Stimulated activated CD8-positive, alpha-beta memory T cell treated with anti-CD3 and anti-CD28 coated beads, Interleukin-7, amount 100 ng/mL, for 48 hours (primary cell): Measurements from ENCODE around the gene OR10D3.
"Not testable (repeated sequence)": the region's sequence is repeated elsewhere in the genome, so short reads cannot be mapped to it uniquely, and the experiment has no call there.

ENCODE experiments used
- DNase-seq, 2 donors: peaks; one replicate each; pipeline ENCODE4 v3.0.0-alpha.2; 2020; ENCODE audit warnings: low read depth in 1 of 2; ENCODE audit errors: extremely low read depth in 1 of 2

OR10D3 gene

DNA sequence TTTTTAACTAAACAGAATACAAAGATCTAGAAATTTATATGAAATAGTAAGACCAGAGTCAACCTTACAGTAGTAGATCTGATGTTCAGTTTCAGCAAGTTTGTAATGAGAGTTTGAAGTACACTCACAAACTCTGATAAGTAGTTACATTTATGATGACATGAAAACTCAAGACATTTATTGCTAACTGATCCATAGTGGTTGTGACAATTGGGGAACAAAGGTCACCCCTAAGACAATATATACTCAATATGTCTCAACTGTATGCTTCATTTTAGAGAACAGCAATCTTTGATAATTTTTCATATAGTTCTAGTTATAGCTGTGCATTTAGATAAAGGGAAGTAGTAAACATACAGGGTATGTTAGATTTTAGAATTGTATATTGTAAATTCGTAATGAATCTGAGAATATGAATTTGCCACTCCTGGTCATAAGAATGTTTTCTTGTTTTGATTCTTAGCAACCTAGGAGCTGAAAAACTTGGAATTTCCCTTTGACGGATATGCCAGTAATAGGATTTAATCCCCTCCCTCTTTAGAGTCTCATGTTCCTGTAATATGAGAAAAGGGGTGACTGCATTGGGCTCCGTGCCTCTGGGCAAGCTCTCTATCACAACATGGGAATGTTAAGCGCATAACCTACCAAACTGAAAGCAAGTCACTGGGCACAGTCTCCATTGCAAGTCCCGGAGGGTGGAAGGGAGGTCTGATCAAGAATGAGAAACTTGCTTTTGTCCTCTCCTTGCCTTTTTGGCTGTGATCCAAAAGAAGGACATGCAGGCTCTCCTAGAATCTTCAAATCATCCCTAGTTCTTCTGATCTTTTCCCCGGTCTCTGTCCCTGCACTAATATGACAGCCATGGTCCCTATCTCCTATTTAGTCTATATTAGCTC, 11.4 kb downstream of the OR10D3 start:
- DNase-seq: no peak

DNA sequence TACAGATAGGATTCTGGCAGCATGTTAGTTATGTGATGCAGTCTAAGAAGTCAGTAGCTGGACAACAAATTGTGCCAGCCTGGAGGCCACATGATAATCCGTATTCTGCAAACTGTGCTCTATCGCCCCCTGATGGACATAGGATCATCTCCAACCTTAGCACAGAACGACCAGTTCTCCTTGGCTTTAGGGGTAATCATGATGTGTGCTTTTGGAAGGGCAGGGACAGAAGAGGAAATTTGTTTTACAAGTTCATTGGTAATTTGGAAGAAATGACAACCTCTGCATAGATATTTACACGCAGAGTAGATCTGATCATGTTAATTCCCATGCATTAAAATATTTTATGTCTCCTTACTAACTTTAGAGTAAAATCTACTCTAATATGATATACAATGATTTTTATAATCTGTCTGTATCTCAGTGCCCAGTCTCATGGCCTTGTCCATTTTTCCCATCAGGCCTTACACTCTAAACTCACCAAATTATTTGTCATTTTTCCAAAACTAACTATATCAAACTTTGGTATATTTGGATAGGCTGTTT, 12.1 kb downstream of the OR10D3 start:
- DNase-seq: peak in 1 of 2 donors; percentile 9

DNA sequence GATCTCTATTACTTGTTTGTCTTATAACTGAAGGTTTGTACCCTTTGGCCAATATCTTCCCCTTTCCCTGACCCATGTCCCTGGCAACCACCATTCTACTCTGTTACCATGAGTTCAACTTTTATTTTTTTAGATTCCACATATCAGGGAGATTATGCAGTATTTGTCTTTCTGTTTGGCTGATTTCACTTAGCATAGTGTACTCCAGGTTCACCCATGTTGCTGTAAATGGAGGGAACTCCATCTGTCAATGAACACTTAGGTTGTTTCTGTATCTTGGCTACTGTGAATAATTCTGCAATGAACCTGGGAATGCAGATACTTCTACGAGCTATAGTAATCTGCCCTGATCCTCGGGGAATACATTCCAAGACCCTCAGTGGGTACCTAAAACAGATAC, 14.9 kb downstream of the OR10D3 start:
- DNase-seq: no peak

DNA sequence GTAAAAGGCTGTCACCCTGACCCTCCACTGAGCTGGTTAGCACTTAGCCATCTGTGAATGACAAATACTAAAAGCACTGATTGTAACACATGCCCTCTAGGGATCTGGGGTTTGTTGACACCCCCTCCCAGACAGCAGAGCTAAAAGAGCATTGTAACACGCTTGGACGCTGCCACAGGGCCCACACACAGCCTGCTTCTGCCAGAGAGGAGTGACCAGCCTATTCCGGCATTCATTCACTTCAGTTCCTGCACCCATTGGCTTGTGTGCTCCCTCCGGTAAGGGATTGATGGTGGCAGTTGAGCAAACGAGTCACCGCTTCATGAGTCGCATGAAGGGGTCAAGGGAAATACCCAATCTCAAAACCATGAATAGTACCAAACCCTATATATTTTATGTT, 15.8 kb downstream of the OR10D3 start:
- DNase-seq: no peak

DNA sequence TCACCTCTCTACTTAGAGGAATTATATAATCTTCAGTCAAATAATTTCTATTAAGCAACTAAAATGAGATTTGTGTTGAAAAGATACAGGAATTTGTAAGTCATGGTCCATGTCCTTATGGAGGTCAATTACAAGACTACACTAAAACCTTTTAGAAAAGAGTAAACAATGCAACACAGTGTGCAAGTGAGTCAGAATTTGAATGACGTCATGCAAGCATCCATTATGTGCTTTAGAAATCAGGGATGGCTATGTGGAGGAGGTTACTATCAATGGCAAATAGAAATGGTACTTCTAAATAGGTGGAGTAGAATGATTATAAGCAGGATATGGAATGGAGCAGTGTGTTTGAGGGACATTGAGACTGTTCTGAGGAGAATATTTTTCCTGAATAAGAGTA, 16.6 kb downstream of the OR10D3 start:
- DNase-seq: no peak

DNA sequence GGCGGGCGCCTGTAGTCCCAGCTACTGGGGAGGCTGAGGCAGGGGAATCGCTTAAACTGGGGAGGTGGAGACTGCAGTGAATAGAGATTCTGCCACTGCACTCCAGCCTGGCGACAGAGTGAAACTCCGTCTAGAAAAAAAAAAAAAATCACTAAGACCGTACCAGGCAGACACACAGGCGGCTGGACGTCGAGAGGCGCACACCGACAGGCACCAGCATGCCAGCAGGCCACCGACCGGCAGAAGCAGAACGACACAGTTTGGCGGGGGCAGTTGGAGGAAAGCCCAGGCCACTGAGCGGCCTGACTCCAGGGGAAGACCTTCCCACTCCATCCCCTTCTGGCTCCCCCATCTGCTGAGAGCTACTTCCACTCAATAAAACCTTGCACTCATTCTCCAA, 17.5 kb downstream of the OR10D3 start:
- no peak for DNase-seq

DNA sequence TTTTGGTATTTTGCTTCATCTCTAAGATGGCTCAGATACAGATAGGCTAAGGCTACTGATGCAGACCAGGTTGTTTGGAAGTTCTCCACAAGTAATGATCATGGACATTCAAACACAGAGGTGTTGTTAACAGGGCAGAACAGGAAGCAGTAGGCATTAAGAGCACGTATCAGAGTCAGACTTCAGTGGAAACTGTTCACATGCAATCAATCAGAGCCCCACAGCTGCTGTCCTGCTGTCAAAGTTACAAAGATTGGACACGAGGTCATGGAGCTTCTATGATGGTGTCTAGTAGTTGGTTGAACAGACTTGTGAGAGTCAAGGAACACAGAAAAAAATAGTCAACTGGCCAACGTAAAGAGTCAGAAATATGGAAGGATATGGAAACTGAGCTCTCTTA, 19.8 kb downstream of the OR10D3 start:
- no peak for DNase-seq

DNA sequence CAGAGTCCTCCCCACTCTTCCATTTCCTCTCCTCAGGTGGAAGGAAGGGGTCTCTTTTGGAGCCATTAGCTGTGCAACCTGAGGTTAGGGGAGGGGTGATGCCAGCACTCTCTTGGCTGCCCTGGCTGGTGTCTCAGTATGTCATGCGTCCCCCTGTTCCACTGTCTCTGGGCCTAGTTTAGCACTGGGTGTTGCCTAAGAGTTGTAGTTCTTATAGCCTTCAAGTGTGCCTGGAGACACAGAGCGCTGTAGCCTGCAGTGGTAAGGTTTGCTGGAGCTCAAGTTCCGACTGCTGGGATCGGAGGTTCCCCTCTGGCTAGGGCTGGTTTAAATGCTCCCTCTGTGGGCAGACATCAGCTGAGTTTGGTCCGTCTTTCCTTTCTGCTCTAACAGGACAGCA, 20.9 kb downstream of the OR10D3 start:
- no peak for DNase-seq

DNA sequence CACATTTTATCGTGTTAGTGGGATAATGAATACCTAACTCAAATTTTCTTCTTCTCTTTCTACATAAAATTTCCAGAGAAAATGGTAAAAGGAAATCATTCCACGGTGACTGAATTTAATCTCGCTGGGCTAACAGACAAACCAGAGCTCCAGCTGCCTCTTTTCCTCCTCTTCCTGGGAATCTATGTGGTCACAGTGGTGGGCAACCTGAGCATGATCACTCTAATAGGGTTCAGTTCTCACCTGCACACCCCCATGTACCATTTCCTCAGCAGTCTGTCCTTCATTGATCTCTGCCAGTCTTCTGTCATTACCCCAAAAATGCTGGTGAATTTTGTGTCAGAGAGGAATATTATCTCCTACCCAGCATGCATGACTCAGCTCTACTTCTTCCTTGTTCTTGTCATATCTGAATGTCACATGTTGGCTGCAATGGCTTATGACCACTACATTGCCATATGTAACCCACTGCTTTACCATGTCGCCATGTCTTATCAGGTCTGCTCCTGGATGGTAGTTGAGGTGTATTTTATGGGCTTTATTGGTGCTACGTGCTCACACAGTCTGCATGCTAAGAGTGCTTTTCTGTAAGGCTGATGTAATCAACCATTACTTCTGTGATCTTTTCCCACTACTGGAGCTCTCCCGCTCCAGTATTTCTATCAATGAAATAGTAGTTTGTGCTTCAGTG, 24.1 kb downstream of the OR10D3 start:
- DNase-seq: no peak

DNA sequence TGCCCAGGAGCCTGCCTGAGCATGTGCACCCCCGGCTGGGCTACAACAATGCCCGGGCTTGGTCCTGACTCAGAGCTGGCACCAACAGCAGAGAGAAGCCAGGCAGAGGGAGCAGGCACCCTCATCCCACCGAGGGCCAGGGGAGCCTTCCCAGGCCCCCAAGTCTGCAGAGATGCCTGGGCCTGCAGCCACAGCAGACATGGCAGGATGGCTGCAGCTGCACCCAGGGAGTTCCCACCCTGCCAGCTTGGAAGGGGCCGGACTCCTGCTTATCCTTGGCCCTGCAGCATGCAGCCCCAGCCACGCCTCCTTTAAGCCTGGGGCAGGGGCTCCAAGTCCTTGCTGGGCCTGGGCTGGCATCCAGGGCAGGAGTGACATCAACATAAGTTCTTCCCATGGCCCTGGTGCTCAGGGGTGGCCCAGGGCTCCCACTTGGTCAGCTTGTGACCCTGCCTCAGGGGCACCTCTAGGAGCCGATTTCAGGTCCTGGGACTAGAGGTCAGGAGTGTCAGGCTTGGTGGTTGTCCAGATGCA, 26.7 kb downstream of the OR10D3 start:
- no peak for DNase-seq

DNA sequence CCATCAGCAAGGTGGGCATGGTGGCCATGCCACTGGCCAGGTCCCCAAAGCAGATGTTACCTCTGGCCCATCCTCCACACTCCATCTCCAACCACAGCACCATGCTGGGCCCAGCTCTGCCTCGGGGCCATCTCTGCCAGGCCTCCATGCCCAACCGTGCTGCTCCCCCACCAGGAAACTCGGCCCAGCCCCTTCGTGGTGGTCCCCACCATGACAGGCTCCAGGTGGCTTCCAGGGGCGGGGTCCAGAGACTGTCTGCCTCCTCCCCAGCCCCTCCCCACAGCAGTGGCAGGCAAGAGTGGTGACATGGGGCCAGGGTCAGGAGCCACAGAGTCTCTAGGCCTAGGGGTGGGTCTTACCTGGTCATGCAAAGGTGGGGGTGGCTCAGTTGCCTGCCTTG, 27.3 kb downstream of the OR10D3 start:
- DNase-seq: no peak

DNA sequence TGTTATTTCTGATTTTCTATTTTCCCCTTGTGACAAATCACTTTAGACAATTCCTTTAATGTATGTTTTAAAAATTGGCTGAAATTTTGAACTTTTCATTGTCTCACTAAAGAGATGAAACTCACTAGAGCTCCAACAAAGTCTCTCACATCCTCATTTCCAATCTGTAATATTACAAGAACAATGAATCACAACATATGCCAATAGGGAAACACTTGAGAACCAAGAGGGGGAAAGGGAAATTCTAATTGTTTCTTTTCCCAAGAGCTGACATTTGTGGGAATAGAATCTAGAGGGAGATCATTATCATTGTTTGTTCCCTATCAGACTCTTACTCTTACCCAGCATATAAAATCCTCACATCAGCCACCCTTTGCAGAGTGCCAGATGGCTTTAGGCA, 28.2 kb downstream of the OR10D3 start:
- no peak for DNase-seq

DNA sequence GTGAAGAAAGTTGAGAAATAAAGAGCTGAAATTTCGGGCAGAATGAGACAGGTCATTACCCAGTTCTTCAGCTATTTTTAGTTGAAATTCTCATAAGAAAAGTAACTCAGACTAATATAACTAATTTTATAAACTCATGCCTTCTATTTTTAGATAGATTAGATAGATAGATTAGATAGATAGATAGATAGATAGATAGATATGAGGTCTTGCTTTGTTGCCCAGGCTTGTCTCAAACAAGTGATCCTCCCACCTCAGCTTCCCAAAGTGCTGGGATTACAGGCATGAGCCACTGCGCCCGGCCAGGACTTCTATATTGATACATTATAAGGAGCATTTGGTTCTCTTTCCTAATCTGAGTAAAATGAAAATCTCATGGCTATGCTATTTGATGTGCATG, 30.9 kb downstream of the OR10D3 start:
- no peak for DNase-seq

DNA sequence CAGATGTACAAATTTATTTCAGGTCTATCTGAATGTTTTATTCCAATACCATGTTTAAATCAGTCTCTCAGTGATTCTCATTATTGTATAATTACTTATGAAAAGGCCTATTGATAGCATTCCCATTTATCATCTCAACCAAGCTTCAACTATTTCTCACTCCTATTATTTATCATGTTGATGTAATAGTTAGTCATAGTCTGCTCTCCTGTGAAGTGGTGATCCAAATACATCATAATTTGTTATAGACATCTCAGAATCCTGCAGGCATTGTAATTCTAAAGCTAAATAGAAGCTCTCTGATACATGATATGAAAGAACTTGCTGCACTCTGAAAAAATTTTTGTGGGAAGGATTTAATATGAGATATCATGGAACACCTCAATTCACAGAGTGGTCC, 36.0 kb downstream of the OR10D3 start:
- DNase-seq: no peak

DNA sequence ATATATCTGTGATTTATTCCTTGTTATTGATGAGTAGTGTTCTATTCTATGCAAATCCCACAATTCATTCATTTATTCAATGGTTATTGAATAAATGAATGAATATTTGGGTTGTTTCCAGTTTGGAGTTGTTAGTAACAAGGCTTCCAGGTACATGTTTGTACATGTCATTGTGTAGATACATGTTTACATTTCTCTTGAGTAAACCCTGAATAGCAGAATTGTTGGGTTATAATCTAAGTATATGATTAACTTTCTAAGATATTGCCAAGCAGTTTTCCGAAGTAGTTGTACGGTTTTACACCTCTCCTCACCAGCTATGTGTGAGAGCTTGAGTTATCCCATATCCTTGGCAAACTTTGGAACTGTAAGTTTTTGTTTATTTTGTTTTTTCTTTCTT, 39.3 kb downstream of the OR10D3 start:
- no peak for DNase-seq

DNA sequence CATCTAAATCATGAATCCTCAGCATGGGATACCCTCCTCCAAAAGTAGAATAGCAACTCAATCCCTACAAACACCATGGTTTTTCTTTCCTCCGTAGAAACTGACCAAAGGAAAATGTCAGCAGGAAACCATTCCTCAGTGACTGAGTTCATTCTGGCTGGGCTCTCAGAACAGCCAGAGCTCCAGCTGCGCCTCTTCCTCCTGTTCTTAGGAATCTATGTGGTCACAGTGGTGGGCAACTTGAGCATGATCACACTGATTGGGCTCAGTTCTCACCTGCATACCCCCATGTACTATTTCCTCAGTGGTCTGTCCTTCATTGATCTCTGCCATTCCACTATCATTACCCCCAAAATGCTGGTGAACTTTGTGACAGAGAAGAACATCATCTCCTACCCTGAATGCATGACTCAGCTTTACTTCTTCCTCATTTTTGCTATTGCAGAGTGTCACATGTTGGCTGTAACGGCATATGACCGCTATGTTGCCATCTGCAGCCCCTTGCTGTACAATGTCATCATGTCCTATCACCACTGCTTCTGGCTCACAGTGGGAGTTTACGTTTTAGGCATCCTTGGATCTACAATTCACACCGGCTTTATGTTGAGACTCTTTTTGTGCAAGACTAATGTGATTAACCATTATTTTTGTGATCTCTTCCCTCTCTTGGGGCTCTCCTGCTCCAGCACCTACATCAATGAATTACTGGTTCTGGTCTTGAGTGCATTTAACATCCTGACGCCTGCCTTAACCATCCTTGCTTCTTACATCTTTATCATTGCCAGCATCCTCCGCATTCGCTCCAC, 41.7 kb downstream of the OR10D3 start:
- not testable (repeated sequence) for DNase-seq

DNA sequence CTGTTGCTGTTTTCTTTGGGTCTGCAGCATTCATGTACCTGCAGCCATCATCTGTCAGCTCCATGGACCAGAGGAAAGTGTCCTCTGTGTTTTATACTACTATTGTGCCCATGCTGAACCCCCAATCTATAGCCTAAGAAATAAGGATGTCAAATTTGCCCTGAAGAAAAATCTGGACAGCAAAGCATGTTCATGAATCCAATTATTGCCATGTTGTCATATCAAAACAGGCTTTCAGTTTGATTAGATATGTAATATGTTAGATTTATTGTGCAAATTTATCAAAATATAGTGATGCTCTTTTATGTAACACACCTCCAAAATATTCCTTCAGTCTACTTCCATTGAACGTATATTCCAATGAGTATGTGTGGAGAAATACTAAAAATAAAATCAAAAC, 42.3 kb downstream of the OR10D3 start:
- DNase-seq: no peak

DNA sequence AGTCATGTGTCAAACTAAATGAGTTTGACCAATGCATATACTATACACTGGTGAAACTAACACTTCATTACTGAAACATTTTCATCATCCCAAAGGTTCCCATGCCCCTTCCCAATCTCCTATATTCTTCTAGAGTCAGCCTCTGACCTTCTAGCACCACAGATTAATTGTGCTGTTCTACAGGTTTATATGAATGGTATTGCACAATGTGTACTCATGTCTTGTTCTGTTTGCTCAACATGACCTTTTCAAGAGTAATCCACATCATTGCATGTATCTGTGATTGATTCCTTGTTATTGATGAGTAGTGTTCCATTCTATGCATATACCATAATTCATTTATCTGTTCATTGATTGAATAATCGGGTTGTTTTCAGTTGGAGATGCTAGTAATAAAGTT, 50.2 kb downstream of the OR10D3 start:
- no peak for DNase-seq
